Melanocyte of skin (primary cell): ENCODE data around the gene SNX8. TPM values are rescaled to one million over a fixed set of nuclear protein-coding genes. Genes with fewer than 3 reads are reported as not detected.

Source experiments
- total RNA-seq, 2 donors: library from RNA; depleted of rRNA; stranded (reverse); fragments of >200 nt; gene quantifications; 2 replicates each; pipeline ENCODE4 v1.2.3, GENCODE V29; 2012

Gene SNX8, protein sequence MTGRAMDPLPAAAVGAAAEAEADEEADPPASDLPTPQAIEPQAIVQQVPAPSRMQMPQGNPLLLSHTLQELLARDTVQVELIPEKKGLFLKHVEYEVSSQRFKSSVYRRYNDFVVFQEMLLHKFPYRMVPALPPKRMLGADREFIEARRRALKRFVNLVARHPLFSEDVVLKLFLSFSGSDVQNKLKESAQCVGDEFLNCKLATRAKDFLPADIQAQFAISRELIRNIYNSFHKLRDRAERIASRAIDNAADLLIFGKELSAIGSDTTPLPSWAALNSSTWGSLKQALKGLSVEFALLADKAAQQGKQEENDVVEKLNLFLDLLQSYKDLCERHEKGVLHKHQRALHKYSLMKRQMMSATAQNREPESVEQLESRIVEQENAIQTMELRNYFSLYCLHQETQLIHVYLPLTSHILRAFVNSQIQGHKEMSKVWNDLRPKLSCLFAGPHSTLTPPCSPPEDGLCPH
- total RNA-seq, result 10 to 100 TPM; 40.3 to 51.3 TPM

DNA sequence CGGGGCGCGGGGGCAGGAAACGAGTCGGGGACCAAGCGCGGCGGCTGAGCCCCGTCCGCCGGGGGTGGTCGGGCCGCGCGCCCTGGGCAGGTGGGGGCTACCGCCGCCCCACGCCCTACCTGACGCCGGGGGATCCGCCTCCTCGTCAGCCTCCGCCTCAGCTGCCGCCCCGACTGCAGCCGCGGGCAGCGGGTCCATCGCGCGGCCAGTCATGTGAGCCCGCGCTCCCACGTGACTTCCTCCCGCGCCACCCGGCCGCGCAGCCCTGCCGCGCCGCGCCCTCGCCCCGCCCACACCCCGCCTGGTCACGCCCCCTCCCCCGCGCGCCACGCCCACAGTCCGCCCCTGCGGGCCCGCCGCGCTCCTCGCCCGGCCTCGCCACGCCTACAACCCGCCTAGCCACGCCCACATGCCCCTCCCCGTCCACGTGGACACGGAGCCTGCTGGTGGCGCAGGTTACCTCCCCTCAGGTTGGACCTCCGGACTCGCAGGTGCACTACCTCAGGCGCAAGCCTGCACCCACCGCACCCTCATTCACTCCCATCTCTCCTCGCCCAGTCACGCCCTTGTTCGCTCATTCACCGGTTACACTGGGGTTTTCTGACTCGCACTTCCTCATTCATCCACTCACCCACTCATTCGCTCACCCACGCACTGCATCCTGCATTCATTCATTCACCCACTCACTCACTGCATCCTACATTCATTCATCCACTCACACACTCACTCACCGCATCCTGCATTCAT lies at the start of gene SNX8:
SNX8 (minus strand) TSS at position 233 of the 747 bp plus-strand sequence; CDS start at position 213, 20 bp downstream.

DNA sequence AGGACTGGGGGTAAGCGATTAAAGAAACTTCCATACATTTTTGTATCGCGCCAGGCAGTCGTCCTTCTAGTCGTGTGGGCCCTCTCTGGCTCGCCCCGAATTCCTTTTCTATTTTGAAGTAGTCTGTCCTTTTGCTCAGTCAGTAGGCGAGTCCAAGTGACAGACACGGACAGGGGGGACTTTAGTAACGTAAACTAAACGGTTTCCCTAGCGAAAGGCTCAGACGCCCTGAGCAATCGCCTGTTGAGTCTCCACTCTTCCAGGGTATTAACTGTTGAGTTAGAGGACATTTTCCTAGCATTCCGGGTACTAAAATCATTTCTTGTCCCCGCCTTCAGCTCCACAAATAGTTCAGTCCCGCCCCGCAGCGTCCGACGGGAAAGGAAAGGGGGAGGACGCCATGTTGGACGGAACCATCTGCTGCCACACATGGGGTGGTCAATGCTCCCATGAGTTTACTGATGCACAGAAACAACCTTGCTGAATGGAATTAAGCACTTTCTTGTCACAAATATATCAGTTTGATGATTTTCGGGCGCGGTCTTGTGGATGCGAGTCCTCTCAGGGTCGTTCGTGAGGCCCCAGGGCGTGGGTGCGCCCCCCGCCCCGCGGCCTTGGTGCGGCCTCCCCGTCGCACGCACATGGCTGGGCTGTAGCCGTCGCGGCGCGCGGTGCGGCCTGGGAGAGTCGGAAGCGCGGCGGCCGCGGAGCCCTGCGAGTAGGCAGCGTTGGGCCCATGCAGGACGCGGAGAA lies 40.1 kb upstream of the SNX8 start, which contains the start of gene EIF3B:
EIF3B (plus strand) TSS at position 642 of the 753 bp plus-strand sequence; CDS start at position 737, 95 bp downstream.

DNA sequence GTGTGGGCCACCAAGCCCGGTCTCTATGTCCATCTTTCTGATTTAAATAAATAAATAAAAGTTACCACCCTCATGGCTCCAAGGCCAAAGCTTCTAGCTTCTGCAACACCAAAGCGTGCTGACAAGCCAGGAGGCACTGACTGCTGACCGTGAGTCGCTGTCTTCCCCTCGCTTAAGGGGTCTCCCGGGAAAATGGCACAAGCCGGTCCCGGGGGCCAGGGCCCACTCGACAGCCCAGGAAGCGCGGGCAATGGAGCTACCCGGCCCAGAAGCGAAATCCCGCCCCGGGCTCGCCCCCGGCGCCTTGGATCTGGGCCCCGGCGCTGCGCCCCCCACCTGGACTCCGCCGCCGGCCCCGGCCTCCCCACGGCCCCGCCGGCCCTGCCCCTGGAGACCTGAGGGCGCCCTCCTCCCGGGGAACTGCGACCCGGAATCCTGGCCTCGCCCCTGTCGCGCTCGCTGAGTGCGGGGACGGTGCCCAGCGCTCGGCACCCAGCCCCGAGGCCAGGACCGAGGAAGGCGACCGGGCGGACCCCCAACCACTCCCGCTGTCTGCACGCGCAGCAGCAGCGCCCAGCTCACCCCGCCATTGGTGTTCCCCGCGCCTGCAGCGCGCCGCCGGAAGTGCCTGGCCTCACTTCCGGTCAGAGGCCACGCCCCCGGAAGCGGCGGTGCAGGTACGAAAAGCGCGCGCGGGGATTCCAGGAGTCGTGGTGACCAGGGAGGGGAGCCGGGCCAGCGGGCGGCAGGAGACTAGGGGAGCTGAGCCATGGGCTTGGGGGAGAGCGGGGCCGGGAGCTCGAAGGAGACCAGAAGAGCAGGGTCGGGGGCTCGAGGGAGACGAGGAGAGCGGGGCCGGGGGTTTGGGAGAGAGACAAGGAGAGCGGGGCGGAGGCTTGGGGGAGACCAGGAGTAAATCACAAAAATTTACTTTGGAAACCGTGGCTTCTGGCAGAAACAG lies 72.4 kb downstream of the SNX8 start, which contains the start of the genes MRM2 and NUDT1:
MRM2 (minus strand) TSS at position 626 of the 961 bp plus-strand sequence; CDS start at position 590, 36 bp downstream.
NUDT1 (plus strand) TSS at position 647 of the 961 bp plus-strand sequence. CDS start 2,349 bp downstream, outside the sequence.

DNA sequence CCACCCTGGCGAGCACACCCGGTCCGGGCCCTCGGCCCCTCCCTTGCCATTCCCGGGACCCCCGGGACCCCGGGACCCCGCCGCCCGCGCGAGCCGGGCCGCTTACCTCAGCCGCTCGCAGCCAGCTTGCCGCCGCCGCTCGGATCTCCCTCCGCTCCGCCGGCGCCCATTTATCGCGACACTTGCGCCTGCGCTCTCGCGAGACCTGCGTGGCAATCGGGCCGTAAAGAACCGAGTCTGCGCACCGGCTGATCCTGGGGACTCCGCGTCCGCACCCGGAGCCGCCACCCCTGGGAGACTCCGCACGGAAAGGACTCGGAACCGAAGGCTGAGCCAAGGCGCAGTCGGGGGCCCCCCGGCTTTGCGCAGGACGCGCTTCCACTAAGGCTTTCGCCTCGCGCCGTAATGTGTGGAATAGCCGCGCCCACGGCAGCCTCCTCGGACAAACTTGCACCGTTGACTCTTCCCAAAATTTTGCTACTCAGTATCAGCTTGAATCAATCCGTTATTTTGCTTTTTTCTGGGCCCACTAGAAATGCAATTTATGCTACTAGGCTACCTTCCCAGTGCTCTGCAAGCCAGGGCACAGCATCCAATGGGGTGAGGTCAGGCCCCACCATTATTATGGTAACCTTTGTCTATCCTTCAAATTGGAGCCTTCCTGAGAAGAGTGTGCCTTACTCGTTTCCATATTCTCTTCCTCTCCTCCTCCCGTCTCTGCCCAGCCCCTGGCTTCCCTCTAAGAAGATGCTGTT lies 81.3 kb downstream of the SNX8 start, which contains the start of gene MAD1L1:
MAD1L1 (minus strand) TSS at position 180 of the 755 bp plus-strand sequence. CDS start 2,812 bp downstream, outside the sequence.

Other genes with a start within 250 kb of the SNX8 start
- gene MAD1L1, start 81.5 kb downstream of the SNX8 start, total RNA-seq, result 100 to 1,000 TPM; 157 to 227 TPM
- 10 to 100 TPM; 13.1 to 26.3 TPM for gene MRM2, start 72.2 kb downstream of the SNX8 start, total RNA-seq
- 10 to 100 TPM; 23.7 to 31.6 TPM for gene NUDT1, start 72.2 kb downstream of the SNX8 start, total RNA-seq
- 100 to 1,000 TPM; 138 to 198 TPM for gene EIF3B, start 40.4 kb upstream of the SNX8 start, total RNA-seq
- gene CHST12, start 89.2 kb upstream of the SNX8 start, total RNA-seq, result 1 to 10 TPM; 2.4 to 3.7 TPM
- gene GRIFIN, start 162.0 kb upstream of the SNX8 start, total RNA-seq, result not detected
- 1 to 10 TPM; 5.0 to 5.2 TPM for gene LFNG, start 205.3 kb upstream of the SNX8 start, total RNA-seq
- 10 to 100 TPM; 33.7 to 45.0 TPM for gene BRAT1, start 241.1 kb upstream of the SNX8 start, total RNA-seq
- 10 to 100 TPM; 17.2 to 17.3 TPM for gene IQCE, start 244.5 kb upstream of the SNX8 start, total RNA-seq